Measurements from ENCODE around the gene CAV2. TPM values are rescaled to one million over a fixed set of nuclear protein-coding genes. Genes with fewer than 3 reads are reported as not detected.

CAV2 gene
- total and polyA plus RNA-seq, 2 of the 13 experiments (the other 11 are each of a cell fraction or from before 2014, with no cell fraction given) = 0.09 to 0.18 TPM

DNA sequence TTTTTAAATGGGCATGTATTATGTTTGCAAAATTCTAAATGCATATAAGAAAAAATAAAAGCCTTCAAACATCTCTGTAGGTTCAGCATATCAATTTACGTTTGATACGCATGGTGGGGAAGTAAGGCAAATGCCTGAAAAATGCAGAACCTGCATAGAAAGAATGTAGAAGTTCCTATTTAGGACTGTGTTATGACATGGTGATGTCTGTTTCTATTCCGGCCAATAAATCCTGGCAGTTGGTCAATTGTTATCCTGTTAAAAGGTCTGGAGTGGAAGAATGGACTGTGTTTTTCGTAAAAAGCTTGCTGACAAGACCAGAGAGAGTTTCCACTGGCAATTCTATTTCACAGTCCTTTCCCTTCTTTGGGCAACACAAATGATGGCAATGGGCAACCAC, 49.6 kb upstream of the CAV2 start:
- BruUV-seq (replicated peaks) = no TSS peak
- Histone ChIP-seq H2AFZ (ENCODE audit: low read length) (no peak overlapping the region), H3K27ac (ENCODE audit: extremely low read length, insufficient read depth, low read length) (no peak overlapping the region), H3K4me2 (ENCODE audit: low read depth, low read length) (no peak overlapping the region), H3K4me1 (ENCODE audit: insufficient read depth, low read length) (no peaks in the 10 kb centered on the region), H3K4me3 (replicated peaks in 1 of 3; ENCODE audit: insufficient read depth in 1 of 3, low read depth in 2 of 3, low read length in 3 of 3) (no peak overlapping the region), H4K20me1 (ENCODE audit: insufficient read depth, low read length) (no peaks in the 10 kb centered on the region), H3K36me3 (replicated peaks in 1 of 2; ENCODE audit: control insufficient read depth in 1 of 2, insufficient read depth in 2 of 2, low read length in 2 of 2) (no peaks in the 10 kb centered on the region), H3K9me3 (ENCODE audit: low read length) (no peaks in the 10 kb centered on the region), H3K27me3 (ENCODE audit: control insufficient read depth in 1 of 2, insufficient read depth in 2 of 2, low read length in 2 of 2) (0 out of 5 replicates have a peak, but pooled peaks cover 0 to 2% of the 10 kb centered on the region in 2 experiments), H3K79me2 (ENCODE audit: insufficient read depth, low read length) (no peaks in the 10 kb centered on the region), H3K9ac (ENCODE audit: insufficient read depth, low read depth, low read length) (no peak overlapping the region)
- ChIA-PET CTCF (ENCODE audit: low intra/inter-chr PET ratio, low total read pairs) (no interaction called here), POLR2A (no interaction called here)
- WGBS (ENCODE audit: low lambda C conversion rate) = 16% methylated on average over 4 of the region's 4 CpGs
- DNase-seq (ENCODE audit: low spot score) (no peak), ATAC-seq (no peak), FAIRE-seq (no peak)
- no peak for TF ChIP-seq CENPX (CRISPR knock-in tag; IDR thresholded peaks at IDR 0.05)
- TF ChIP-seq ZFP82 (CRISPR knock-in tag; IDR thresholded peaks at IDR 0.05; ENCODE audit: borderline replicate concordance) = no peak
- TF ChIP-seq, protein P1, sequence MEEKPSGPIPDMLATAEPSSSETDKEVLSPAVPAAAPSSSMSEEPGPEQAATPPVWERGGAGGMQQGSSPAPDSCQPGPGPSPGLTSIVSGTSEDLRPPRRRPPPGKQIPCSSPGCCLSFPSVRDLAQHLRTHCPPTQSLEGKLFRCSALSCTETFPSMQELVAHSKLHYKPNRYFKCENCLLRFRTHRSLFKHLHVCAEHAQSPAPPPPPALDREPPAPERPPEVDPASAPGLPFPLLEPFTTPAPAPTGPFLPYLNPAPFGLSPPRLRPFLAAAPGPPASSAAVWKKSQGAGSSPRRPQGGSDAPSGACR (CRISPR knock-in tag; IDR thresholded peaks at IDR 0.05) = no peak
- no peak for TF ChIP-seq WIZ (CRISPR knock-in tag; IDR thresholded peaks at IDR 0.05)
- no peak for TF ChIP-seq HDAC1 (CRISPR knock-in tag; IDR thresholded peaks at IDR 0.05)
- TF ChIP-seq, protein P2, sequence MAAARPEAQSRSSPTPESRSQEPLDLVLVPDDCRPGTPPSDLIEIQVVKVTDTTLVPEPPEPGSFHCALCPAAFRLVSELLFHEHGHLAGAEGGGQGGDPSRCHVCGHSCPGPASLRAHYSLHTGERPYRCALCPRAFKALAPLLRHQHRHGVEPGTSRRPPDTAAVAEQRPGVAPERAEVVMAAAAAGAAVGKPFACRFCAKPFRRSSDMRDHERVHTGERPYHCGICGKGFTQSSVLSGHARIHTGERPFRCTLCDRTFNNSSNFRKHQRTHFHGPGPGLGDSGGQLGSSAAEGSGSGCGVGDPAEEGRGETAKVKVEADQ (CRISPR knock-in tag; IDR thresholded peaks at IDR 0.05; ENCODE audit: borderline replicate concordance) = no peak
- no peak for TF ChIP-seq ZNF749 (CRISPR knock-in tag; IDR thresholded peaks at IDR 0.05; ENCODE audit: borderline replicate concordance)
- TF ChIP-seq, protein P3, sequence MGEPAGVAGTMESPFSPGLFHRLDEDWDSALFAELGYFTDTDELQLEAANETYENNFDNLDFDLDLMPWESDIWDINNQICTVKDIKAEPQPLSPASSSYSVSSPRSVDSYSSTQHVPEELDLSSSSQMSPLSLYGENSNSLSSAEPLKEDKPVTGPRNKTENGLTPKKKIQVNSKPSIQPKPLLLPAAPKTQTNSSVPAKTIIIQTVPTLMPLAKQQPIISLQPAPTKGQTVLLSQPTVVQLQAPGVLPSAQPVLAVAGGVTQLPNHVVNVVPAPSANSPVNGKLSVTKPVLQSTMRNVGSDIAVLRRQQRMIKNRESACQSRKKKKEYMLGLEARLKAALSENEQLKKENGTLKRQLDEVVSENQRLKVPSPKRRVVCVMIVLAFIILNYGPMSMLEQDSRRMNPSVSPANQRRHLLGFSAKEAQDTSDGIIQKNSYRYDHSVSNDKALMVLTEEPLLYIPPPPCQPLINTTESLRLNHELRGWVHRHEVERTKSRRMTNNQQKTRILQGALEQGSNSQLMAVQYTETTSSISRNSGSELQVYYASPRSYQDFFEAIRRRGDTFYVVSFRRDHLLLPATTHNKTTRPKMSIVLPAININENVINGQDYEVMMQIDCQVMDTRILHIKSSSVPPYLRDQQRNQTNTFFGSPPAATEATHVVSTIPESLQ (CRISPR knock-in tag; conservative IDR thresholded peaks at IDR 0.05) = no peak
- TF ChIP-seq ATF2 (CRISPR knock-in tag; IDR thresholded peaks at IDR 0.05) = no peak
- no peak for TF ChIP-seq ZNF337 (CRISPR knock-in tag; IDR thresholded peaks at IDR 0.05; ENCODE audit: borderline replicate concordance, low read depth)
- no peak for TF ChIP-seq ZMAT3 (CRISPR knock-in tag; conservative IDR thresholded peaks at IDR 0.05)
- no peak for TF ChIP-seq ZNF672 (CRISPR knock-in tag; IDR thresholded peaks at IDR 0.05)
- no peak for TF ChIP-seq NPAS2 (CRISPR knock-in tag; IDR thresholded peaks at IDR 0.05; ENCODE audit: borderline replicate concordance)
- no peak for TF ChIP-seq ZSCAN25 (CRISPR knock-in tag; IDR thresholded peaks at IDR 0.05)
- no peak for TF ChIP-seq IRX3 (CRISPR knock-in tag; IDR thresholded peaks at IDR 0.05; ENCODE audit: borderline replicate concordance, low read depth)
- TF ChIP-seq, protein P4, sequence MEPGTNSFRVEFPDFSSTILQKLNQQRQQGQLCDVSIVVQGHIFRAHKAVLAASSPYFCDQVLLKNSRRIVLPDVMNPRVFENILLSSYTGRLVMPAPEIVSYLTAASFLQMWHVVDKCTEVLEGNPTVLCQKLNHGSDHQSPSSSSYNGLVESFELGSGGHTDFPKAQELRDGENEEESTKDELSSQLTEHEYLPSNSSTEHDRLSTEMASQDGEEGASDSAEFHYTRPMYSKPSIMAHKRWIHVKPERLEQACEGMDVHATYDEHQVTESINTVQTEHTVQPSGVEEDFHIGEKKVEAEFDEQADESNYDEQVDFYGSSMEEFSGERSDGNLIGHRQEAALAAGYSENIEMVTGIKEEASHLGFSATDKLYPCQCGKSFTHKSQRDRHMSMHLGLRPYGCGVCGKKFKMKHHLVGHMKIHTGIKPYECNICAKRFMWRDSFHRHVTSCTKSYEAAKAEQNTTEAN (CRISPR knock-in tag; conservative IDR thresholded peaks at IDR 0.05) = no peak
- no peak for TF ChIP-seq RFX1 (IDR thresholded peaks at IDR 0.05)
- TF ChIP-seq ZNF513 (CRISPR knock-in tag; conservative IDR thresholded peaks at IDR 0.05) = no peak
- intact Hi-C loops (cut with micrococcal nuclease; ENCODE audit: unreplicated experiment) = no loop called here
- in situ Hi-C loops (cut with HindIII; ENCODE audit: extremely low pct_ligation_motif_present, low pct_unique_long_range_greater_than_20kb) = no loop called here

Measured in HepG2 (cell line).